Measurements from ENCODE around the gene OLFM2. TPM values are rescaled to one million over a fixed set of nuclear protein-coding genes. Genes with fewer than 3 reads are reported as not detected.
"Not testable (repeated sequence)": the region's sequence is repeated elsewhere in the genome, so short reads cannot be mapped to it uniquely, and the experiment has no call there.

OLFM2 gene
- total and polyA plus RNA-seq, 9 donors, result 3.9 to 19.3 (median 13.0) TPM

DNA sequence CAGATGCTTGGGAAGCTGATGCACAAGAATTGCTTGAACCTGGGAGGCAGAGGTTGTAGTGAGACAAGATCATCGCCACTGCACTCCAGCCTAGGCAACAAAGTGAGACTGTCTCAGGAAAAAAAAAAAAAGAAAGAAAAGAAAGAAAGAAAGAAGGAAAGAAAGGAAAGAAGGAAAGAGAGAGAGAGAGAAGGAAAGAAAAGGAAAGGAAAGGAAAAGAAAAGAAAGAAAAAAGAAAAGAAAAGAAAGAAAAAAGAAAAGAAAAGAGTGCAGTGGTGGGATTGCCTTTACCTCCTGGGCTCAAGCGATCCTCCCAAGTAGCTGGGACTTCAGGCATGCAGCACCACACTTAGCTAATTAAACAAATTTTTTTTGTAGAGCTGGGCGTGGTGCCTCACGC lies 12.9 kb downstream of the OLFM2 start:
- intact Hi-C loops (cut with DNase I), result no loop called here
- TF ChIP-seq, protein P1, sequence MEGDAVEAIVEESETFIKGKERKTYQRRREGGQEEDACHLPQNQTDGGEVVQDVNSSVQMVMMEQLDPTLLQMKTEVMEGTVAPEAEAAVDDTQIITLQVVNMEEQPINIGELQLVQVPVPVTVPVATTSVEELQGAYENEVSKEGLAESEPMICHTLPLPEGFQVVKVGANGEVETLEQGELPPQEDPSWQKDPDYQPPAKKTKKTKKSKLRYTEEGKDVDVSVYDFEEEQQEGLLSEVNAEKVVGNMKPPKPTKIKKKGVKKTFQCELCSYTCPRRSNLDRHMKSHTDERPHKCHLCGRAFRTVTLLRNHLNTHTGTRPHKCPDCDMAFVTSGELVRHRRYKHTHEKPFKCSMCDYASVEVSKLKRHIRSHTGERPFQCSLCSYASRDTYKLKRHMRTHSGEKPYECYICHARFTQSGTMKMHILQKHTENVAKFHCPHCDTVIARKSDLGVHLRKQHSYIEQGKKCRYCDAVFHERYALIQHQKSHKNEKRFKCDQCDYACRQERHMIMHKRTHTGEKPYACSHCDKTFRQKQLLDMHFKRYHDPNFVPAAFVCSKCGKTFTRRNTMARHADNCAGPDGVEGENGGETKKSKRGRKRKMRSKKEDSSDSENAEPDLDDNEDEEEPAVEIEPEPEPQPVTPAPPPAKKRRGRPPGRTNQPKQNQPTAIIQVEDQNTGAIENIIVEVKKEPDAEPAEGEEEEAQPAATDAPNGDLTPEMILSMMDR (IDR thresholded peaks at IDR 0.05), result no peak
- no peak for TF ChIP-seq EP300 (IDR thresholded peaks at IDR 0.05)
- no peak for TF ChIP-seq POLR2A (IDR thresholded peaks at IDR 0.05)
- 93 to 94% (median 93%) methylated on average over 4 of the region's 4 CpGs for WGBS, 3 donors

DNA sequence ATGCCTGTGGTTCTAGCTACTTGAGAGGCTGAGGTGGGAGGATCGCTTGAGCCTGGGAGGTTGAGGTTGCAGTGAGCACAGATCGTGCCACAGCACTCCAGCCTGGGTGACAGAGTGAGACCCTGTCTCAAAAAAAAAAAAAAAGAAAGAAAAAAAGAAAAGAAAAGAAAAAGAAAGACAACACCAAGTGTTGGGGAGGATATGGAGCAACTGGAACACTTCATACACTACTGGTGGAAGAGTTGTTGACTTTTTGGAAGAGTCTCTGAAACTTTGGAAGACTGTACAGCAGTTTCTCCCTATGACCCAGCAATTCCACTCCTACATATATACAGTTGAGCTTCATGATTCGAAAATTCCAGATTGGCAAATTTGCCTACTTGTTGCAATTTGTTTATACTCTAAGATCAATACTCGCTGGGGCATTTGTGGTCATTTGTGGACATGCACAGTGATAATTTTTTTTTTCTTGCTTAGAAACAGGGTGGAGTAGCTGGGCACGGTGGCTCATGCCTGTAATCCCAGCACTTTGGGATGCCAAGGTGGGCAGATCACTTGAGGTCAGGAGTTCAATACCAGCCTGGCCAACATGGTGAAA lies 13.4 kb downstream of the OLFM2 start:
- H3K4me3 ChIP-seq; H3K36me3 ChIP-seq; H3K9me3 ChIP-seq; H3K27ac ChIP-seq; DNase-seq; intact Hi-C loops (cut with DNase I); H3K4me1 ChIP-seq (ENCODE audit: insufficient read depth); H3K27me3 ChIP-seq: not testable (repeated sequence)
- 87 to 95% (median 89%) methylated on average over 5 of the region's 5 CpGs for WGBS, 3 donors

More for the DNA sequence above, 12.9 kb downstream of the OLFM2 start:
- no peaks in the 10 kb centered on the region for H3K36me3 ChIP-seq
- H3K4me3 ChIP-seq, result no peak overlapping the region
- DNase-seq, result no peak
- no peaks in the 10 kb centered on the region for H3K4me1 ChIP-seq (ENCODE audit: insufficient read depth)
- no peaks in the 10 kb centered on the region for H3K27me3 ChIP-seq
- no peak overlapping the region for H3K27ac ChIP-seq
- no peaks in the 10 kb centered on the region for H3K9me3 ChIP-seq

- no peak for TF ChIP-seq POLR2A (IDR thresholded peaks at IDR 0.05)
- no peak for TF ChIP-seq EP300 (IDR thresholded peaks at IDR 0.05)
- TF ChIP-seq, protein P1 (IDR thresholded peaks at IDR 0.05), result no peak
- Histone ChIP-seq H3K4me3 (no peak overlapping the region), H3K9me3 (no peaks in the 10 kb centered on the region), H3K27me3 (no peaks in the 10 kb centered on the region), H3K36me3 (no peaks in the 10 kb centered on the region), H3K4me1 (ENCODE audit: insufficient read depth) (peaks cover 3% of the 10 kb centered on the region), H3K27ac (no peak overlapping the region)
- DNase-seq, result no peak
- intact Hi-C loops (cut with DNase I), result no loop called here
- 3 to 8% (median 7%) methylated on average over 3 of the region's 3 CpGs for WGBS, 3 donors
Measured at GRCh38 chr19:9917321-9917720, 19.0 kb downstream of the OLFM2 start.

DNA sequence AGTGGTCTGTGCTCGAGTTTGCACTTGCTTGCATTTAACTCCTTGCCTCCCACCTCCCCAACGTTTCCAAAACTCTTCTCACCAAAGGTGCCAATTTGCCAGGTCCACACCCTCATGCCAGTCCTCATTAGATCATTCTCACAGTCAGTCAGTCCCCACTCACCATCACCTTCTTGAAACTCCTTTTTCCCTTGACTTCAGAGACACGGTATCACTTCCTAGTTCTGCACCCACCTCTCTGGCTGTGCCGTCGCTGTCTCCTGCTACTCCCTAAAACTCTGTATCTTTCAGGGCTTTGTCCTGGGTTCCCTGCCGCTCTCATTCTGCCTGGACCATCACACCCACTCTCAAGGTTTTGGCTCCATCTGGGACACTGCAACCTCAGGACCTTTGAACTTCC lies 19.6 kb downstream of the OLFM2 start:
- WGBS, 3 donors, result 34 to 37% (median 36%) methylated on average over 6 of the region's 6 CpGs
- no peaks in the 10 kb centered on the region for H3K27me3 ChIP-seq
- intact Hi-C loops (cut with DNase I), result no loop called here

More for the DNA sequence above, 19.6 kb downstream of the OLFM2 start:
- Histone ChIP-seq H3K27ac (no peak overlapping the region), H3K4me1 (ENCODE audit: insufficient read depth) (peaks cover 3% of the 10 kb centered on the region), H3K4me3 (no peak overlapping the region), H3K9me3 (no peaks in the 10 kb centered on the region), H3K36me3 (no peaks in the 10 kb centered on the region)
- no peak for DNase-seq
- TF ChIP-seq POLR2A (IDR thresholded peaks at IDR 0.05), result no peak
- no peak for TF ChIP-seq EP300 (IDR thresholded peaks at IDR 0.05)
- TF ChIP-seq, protein P1 (IDR thresholded peaks at IDR 0.05), result no peak

Data from ovary (tissue), 9 donors.